Lung (tissue), 12 donors: ENCODE results near the gene HEY2. TPM values are rescaled to one million over a fixed set of nuclear protein-coding genes. Genes with fewer than 3 reads are reported as not detected.

ENCODE experiments used
- ATAC-seq: fragments of 200-7000 bp; cut with Tn5 transposase; one replicate; pipeline ENCODE4 v1.9.1; 2020; ENCODE audit warnings: moderate number of reproducible peaks; ENCODE audit not compliant: insufficient read depth, low FRiP score
- DNase-seq, 3 donors: peaks; one replicate each; pipeline ENCODE4 v3.0.0-alpha.2; 2013 to 2017
- H3K27ac ChIP-seq, 2 donors: one replicate each; pipeline ENCODE4 v1.5.1; 2013; ENCODE audit warnings: mild to moderate bottlenecking in 2 of 2, moderate library complexity in 2 of 2, control low read depth in 1 of 2, inconsistent platforms in 1 of 2, low read depth in 1 of 2, low read length in 1 of 2
- H3K27me3 ChIP-seq, 3 donors: one replicate each; pipeline ENCODE4 v1.5.1; 2013; ENCODE audit warnings: low read length in 2 of 3; ENCODE audit not compliant: control insufficient read depth in 3 of 3, insufficient read depth in 3 of 3
- H3K36me3 ChIP-seq, 4 donors: one replicate each; pipeline ENCODE4 v1.5.1; 2013; ENCODE audit warnings: low read length in 4 of 4, mild to moderate bottlenecking in 1 of 4, moderate library complexity in 1 of 4; ENCODE audit not compliant: control insufficient read depth in 4 of 4, insufficient read depth in 4 of 4
- H3K4me1 ChIP-seq, 5 donors: one replicate each; pipeline ENCODE4 v1.5.1; 2013; ENCODE audit warnings: low read length in 5 of 5, mild to moderate bottlenecking in 2 of 5, moderate library complexity in 1 of 5; ENCODE audit not compliant: control insufficient read depth in 5 of 5, insufficient read depth in 5 of 5
- H3K4me3 ChIP-seq: one replicate; pipeline ENCODE4 v1.5.1; 2013; ENCODE audit warnings: mild to moderate bottlenecking, control low read depth, moderate library complexity
- H3K9ac ChIP-seq, 2 donors: one replicate each; pipeline ENCODE4 v1.5.1; 2013; ENCODE audit warnings: low read length in 2 of 2, control low read depth in 1 of 2; ENCODE audit not compliant: insufficient read depth in 1 of 2
- H3K9me3 ChIP-seq, 4 donors: one replicate each; pipeline ENCODE4 v1.5.1; 2013; ENCODE audit warnings: low read length in 3 of 4, mild to moderate bottlenecking in 1 of 4, moderate library complexity in 1 of 4; ENCODE audit not compliant: control insufficient read depth in 4 of 4, insufficient read depth in 3 of 4
- WGBS, 2 donors: extraction: QIAGEN DNeasy Blood & Tissue Kit; methylation state at CpG; one replicate each; pipeline ENCODE4 v1.1.7; 2013; 5-methylcytosine and 5-hydroxymethylcytosine counted together
- polyA plus RNA-seq, 2 donors: library from polyadenylated mRNA; stranded (reverse); fragments of 200-250 nt; gene quantifications; one replicate each; pipeline ENCODE4 v1.2.1, GENCODE V29; 2013
- total RNA-seq, 2 donors: library from RNA; depleted of rRNA in 1 of 2; stranded (reverse); fragments of >200 nt in 1 of 2; gene quantifications; one replicate each; pipeline ENCODE4 v1.2.1, GENCODE V29; 2014 to 2021
- TF ChIP-seq, protein P1 (sequence below): IDR thresholded peaks from 2 replicates; pipeline ENCODE4 v1.5.1; 2012; ENCODE audit warnings: mild to moderate bottlenecking; ENCODE audit errors: control extremely low read depth, extremely low read depth
- donor health status: control.
- donor health status: control.
- donor health status: Bipolar disorder and iron deficiency.
- donor health status: healthy.
- donor health status: DM: yes; HTN: yes; CAD: no.

The HEY2 gene
- total and polyA plus RNA-seq, 4 donors: 1.0 to 5.2 (median 1.5) TPM

GRCh38 chr6:125779924-125780539, 30.6 kb downstream of the HEY2 start:
- peak overlapping the region; percentile 91 to 98 for H3K9ac ChIP-seq
- ATAC-seq (peak; percentile 89), DNase-seq (peak; percentile 92 to 98 (median 97))
- 14% methylated on average over 17 of the region's 17 CpGs for WGBS, 2 donors
- H3K9me3 ChIP-seq: no peaks in the 10 kb centered on the region
- no peaks in the 10 kb centered on the region for H3K27me3 ChIP-seq
- no peaks in the 10 kb centered on the region for H3K36me3 ChIP-seq
- peak overlapping the region; percentile 52 for H3K4me3 ChIP-seq
- peak overlapping the region; percentile 94 to 98 for H3K27ac ChIP-seq
- TF ChIP-seq, protein P1, sequence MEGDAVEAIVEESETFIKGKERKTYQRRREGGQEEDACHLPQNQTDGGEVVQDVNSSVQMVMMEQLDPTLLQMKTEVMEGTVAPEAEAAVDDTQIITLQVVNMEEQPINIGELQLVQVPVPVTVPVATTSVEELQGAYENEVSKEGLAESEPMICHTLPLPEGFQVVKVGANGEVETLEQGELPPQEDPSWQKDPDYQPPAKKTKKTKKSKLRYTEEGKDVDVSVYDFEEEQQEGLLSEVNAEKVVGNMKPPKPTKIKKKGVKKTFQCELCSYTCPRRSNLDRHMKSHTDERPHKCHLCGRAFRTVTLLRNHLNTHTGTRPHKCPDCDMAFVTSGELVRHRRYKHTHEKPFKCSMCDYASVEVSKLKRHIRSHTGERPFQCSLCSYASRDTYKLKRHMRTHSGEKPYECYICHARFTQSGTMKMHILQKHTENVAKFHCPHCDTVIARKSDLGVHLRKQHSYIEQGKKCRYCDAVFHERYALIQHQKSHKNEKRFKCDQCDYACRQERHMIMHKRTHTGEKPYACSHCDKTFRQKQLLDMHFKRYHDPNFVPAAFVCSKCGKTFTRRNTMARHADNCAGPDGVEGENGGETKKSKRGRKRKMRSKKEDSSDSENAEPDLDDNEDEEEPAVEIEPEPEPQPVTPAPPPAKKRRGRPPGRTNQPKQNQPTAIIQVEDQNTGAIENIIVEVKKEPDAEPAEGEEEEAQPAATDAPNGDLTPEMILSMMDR: no peak
- no peaks in the 10 kb centered on the region for H3K4me1 ChIP-seq

DNA sequence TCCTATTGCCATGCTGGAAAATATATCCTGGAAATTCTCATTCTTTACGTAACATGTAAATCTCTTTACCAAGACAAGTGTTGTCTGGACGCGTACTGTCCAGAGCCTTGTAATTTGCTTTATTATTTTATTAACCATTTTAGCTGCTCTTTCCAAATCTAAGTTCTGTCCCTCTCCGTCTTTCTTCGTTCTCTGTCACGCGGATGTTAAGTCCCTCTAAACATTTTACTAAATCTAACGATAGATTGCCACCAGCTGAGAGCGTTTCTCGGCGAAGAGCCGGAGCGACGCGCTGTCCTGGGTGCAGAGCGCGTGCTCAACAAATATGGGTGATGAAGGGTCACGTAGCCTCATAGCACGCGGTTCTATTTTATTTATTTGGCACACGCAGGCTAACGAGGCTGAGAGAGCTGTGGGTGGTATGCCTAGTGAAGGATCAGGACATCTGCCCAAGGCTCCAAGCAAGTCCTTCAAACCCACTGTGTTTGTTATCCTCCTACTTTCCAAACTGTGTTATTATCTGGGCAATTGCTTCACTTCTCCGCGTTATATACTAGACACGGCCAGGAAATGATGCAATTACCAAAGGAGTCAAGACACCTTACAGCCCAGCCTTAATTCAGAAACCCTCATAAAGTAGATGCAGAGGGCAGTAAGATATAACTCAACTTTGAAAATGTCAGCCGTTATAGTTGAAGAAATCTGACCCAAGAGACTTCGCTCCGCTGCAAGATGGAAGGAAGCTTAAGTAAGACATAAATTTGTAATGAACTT, 31.3 kb downstream of the HEY2 start:
- H3K9ac ChIP-seq: peak overlapping the region; percentile 91 to 98
- peak; percentile 84 for ATAC-seq
- no peaks in the 10 kb centered on the region for H3K36me3 ChIP-seq
- H3K27me3 ChIP-seq: no peaks in the 10 kb centered on the region
- peak; percentile 61 to 80 (median 74) for DNase-seq
- no peaks in the 10 kb centered on the region for H3K9me3 ChIP-seq
- H3K27ac ChIP-seq: peak overlapping the region; percentile 94 to 98
- TF ChIP-seq, protein P1: no peak
- peak overlapping the region; percentile 52 for H3K4me3 ChIP-seq
- no peaks in the 10 kb centered on the region for H3K4me1 ChIP-seq
- 0% methylated on average over 28 of the region's 28 CpGs for WGBS, 2 donors

GRCh38 chr6:125781314-125781868, 32.0 kb downstream of the HEY2 start:
- ATAC-seq: peak; percentile 35
- Histone ChIP-seq H3K4me3 (peak overlapping the region; percentile 52), H3K27me3 (no peaks in the 10 kb centered on the region), H3K27ac (peak overlapping the region; percentile 94 to 98), H3K36me3 (no peaks in the 10 kb centered on the region), H3K9ac (peak overlapping the region; percentile 91 to 98), H3K4me1 (no peaks in the 10 kb centered on the region), H3K9me3 (no peaks in the 10 kb centered on the region)
- TF ChIP-seq, protein P1: no peak
- DNase-seq: peak in 1 of 3 donors; percentile 49
- 1% methylated on average over 3 of the region's 3 CpGs for WGBS, 2 donors
